ENCODE data around the gene DNM2.

DNM2 gene

GRCh38 chr19:10815969-10816644, 98.2 kb downstream of the DNM2 start:
- DNase-seq (ENCODE audit: low read depth): no peak

- DNase-seq (ENCODE audit: low read depth): no peak
Measured at GRCh38 chr19:10816691-10817090, 98.8 kb downstream of the DNM2 start.

DNA sequence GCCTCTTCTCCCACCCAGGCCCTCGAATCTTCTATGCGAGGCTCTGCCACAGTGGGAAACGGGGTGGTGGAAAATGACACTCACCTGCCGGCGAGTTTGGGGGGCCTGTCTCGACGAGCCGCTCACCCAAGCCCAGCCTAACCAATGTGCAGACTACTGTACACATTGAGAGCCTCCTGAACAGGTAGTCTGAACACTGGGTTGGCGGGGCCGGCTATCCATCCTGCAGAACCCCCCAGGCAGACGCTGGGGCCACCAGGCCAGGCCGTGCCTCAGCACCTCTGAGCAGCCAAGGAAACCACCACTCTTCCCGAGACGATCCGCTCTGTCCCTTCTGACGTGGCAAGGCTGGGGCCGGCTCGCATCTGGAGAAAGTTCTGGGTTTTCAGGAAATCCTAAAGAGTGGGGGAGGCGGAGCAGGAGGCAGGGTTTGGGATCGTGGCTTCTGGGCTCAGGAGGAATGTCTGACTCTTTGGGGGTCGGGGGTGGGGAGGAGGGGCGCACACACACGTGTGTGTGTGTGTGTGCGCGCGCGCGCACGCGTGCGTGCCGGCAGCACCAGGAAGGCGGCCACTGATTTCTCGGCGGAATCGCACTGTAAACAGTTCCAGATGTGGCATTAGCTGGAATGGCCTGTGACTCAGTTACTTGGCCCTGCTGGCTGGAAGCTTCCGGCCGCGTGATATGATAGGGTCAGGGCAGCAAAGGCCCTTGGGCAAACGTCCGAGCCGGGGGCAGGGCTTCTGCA, 99.6 kb downstream of the DNM2 start:
- DNase-seq (ENCODE audit: low read depth): no peak

DNA sequence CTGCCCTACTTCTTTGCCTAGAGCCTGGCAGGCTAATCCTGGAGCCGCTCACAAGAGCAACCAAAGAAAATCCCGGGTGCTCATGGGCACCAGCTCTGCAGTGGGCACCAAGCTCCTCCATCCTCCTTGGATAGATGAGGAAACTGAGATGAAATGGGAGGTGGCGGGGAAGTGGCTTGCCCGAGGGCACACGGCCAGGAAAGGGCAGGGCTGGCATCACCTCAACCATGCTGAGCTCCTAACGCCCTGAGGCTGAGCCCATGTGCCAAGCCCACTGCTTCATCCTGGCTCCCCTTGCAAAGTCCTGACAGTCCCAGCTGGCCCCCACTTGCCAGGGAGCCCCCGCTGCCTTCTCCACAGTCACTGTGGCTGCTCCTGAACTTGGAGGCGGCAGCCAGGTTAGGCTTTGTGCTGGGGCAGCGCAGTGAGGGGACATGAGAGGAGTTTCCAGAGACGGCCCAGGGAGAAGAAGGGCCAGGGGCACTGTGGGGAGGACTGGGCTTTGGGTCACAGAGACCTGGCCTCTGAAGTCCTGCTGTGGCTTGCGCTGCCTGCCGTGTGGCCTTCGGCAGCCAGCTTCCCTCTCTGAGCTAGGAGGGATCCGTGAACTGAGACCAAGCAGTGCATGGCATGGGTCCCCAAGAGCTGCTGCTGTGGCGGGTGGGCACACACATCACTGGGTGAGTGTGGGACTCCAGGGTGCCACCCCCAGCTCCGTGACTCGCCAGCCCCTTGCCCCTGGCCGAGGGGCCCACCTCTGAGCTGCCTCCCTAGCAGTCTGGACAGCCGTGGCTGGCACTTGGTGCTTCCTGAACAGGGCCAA, 100.6 kb downstream of the DNM2 start:
- no peak for DNase-seq (ENCODE audit: low read depth)

DNA sequence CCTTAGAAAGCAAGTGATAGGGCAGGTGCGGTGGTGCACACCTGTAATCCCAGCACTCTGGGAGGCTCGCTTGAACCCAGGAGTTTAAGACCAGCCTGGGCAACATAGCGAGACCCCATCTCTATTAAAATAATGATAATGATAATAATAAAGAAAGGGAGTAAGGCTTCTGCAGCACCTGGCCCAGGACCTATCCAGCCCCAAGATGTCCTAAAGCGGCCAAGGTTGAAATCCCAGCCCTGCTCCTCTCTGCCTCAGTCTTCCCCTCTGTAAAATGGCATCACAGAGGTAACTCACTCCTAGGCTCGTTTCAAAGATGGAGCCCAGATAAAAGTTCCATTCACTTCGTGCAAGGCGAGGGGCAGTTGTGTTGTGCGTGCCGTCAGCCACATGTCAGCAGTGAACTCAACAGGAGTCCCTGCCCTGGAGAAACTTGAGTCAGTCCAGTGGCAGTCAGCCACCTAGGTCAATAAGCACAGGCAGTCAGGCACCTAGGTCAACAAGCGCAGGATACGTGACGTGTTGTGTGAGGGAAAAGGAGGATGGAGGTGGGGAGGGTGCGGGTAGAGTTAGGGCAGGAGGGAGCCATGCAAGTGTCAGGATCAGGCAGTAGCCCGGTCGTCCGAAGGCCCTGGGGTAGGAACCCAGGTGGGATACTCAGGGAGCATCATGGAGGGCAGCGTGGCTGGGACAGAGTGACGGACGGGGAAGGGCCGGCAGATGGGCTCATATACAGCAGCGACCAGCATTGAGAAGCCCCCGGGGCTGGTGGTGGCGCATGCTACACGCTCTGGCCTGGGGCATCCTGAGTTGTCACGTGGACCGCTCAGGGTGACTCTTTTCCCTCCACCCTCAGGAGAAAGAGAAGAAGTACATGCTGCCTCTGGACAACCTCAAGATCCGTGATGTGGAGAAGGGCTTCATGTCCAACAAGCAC, 101.5 kb downstream of the DNM2 start:
- no peak for DNase-seq (ENCODE audit: low read depth)

DNA sequence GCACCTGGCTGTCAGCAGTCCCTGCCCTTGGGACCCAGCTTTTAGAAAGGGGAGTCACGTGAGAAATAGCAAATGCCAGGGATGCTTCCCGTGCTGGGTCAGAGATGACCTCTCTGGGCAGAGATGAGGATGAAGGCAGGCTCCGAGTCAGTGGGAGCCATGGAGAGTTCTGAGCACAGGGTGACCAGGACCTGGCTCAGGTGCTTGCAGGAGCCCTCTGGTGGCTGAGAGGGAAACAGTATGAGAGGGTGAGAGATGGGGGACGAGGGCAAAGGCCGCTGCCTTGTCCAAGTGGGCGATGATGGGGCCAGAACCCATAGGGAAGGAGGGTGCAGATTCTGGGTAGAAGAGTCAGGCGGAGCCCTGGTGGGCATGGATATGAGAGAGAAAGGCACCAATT, 102.3 kb downstream of the DNM2 start:
- DNase-seq (ENCODE audit: low read depth): no peak

GRCh38 chr19:10823690-10824089, 105.8 kb downstream of the DNM2 start:
- DNase-seq (ENCODE audit: low read depth): no peak

DNA sequence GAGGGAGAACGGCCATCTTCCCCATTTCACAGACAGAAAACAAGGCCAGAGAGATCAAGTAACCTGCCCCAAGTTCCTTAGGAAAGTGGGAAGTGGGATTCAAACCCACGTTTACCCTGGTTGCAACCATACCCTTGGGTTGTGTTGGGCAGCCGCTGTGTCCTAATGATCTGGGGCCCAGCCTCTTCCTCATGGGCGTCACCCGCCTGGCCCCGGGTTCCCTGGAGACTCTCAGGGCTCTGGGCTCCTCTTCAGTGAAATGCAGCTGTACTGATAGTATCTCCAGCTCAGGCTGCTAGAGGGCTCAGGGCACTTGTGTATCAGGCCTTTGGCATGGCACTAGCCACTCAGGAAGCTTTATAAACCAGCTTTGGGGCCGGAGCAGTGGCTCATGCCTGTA, 108.4 kb downstream of the DNM2 start:
- no peak for DNase-seq (ENCODE audit: low read depth)

DNA sequence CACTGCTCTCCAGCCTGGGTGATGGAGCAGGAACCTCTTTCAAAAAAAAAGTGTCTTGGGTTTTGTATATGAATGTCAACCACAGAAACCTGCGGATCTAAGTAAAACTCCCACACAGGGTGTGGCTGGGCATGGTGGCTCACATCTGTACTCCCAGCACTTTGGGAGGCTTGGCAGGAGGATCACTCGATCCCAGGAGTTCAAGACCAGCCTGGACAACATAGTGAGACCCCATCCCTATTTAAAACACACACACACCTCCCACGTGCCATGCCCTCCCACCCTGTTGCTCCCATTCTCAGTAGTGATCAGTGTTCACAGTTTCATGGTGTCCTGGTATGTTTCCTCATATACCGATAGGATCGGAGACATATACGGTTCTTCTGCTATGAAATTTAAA, 109.0 kb downstream of the DNM2 start:
- no peak for DNase-seq (ENCODE audit: low read depth)

DNA sequence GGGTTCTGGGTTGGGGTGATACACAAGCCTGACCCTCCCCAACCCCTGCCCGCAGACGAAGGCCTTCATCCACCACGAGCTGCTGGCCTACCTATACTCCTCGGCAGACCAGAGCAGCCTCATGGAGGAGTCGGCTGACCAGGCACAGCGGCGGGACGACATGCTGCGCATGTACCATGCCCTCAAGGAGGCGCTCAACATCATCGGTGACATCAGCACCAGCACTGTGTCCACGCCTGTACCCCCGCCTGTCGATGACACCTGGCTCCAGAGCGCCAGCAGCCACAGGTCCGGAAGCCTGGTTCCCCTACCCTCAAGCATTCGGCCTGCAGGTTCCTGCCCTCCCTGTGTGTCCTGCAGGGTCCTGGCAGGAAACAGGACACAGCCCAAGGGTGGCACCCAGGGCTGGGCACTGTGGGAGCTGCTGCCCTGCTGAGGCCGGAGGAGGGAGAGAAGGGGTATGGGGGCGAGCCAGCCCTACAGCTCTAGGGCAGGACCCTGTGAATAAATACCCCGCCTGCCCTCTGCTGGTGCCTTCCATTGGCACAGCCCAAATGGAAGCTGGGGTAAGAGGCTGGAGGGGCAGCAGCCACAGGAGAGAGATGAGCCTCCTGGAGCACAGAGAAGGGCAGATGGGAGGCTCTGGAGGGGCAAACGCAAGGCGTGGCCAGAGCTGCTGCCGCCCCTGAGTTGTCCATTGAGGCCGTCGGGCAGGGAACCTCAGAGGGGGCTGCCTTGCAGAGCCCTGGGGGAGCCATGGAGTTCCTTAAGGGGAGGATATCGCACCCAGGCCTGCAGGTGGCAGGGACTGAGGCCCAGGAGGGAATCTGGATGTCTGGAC, 111.3 kb downstream of the DNM2 start:
- DNase-seq (ENCODE audit: low read depth): no peak

DNA sequence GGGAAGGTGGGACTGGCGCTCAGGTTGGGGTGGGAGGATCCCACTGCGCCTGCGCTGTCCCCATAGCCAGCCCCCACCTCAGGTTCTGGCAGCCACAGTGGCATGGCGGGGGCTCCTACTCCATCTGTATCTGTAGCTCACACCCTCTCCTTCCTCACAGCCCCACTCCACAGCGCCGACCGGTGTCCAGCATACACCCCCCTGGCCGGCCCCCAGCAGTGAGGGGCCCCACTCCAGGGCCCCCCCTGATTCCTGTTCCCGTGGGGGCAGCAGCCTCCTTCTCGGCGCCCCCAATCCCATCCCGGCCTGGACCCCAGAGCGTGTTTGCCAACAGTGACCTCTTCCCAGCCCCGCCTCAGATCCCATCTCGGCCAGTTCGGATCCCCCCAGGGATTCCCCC, 112.1 kb downstream of the DNM2 start:
- no peak for DNase-seq (ENCODE audit: low read depth)

- DNase-seq (ENCODE audit: low read depth): no peak
Measured at GRCh38 chr19:10830370-10830769, 112.5 kb downstream of the DNM2 start.

DNA sequence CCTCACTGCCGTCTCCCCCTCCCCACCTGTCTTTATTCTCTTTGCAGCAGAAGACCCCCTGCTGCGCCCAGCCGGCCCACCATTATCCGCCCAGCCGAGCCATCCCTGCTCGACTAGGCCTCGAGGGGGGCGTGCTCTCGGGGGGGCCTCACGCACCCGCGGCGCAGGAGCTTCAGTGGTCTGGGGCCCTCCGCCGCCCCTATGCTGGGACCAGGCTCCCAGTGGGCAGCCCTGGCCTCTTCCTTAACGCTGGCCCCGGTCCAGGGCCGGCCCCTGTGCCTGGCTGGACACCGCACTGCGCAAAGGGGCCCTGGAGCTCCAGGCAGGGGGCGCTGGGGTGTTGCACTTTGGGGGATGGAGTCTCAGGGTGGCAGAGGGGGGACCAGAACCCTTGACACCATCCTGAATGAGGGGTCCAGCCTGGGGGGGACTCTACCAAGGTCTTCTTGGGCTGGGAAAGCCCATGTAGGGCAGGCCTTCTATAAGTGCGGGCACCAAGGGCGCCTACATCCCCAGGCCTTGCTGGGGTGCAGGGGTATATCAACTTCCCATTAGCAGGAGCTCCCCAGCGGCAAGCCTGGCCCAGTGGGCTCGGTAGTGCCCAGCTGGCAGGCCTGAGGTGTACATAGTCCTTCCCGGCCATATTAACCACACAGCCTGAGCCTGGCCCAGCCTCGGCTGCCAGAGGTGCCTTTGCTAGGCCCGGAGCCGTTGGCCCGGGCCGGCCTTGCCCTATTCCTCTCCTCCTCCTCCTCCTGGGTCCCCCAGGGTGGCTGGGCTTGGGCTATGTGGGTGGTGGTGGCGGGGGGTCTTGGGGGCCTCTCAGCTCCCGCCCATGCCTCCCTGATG, 113.3 kb downstream of the DNM2 start:
- no peak for DNase-seq (ENCODE audit: low read depth)

DNA sequence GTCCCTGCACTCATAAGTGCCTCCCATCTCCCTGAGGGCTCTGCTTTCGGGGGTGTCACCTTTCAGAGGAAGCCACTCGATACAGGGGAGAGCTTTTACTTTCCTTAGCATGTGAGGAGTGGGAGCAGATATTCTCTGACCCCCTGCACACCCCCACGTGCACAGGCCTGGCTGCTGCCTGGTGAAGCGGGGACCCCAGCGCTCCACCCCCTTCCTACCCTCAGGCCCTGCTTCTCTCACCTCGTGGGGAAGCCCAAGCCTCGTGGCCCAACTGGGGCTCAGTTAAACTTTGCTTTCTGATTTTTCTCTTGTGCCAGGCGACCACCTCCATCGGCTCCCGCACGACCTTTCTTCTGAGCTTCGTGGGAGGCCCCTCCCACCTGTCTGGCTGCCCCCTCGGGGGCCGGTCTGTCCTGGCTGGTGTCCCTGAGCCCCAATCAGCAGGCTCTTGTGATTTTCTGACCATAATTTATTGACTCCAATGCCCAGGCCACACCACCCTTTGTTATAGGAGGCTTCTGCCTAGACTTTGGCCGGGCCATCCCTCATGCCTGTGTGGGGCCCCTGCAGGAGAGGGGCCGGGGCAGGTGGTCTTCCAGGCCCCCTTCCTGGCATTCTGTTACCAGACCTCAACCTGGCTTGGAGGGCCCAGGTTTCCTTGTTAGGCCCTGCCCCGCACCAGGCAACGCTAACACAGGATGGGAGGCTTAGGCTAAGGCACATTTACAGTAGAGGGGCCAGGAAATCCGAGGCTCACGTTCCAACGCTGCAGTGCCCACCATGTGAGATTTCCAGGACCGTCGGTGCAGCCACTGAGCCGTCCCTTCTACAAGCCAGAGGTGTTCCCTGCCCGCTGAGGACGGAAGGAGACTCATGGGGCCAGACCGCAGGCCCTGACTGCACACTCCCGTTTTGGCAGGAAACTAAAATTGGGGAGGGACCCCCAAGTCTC, 114.4 kb downstream of the DNM2 start:
- no peak for DNase-seq (ENCODE audit: low read depth)

DNA sequence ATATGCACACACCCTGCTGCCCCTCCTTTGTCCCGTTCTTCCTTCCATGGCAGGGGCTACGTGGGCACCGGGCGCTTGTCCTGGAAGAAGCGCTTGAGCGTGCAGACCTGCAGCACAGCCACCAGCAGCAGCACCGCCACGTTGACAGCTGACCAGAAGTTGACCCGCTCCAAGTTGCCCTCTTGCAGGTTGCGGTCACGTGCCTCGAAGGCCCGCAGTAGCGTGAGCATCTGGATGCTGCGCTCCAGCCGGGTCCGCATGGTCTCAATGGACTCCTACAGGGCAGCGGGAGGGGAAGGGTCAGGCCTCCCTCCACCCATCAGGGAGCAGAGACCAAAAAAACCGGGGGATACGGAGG, 115.0 kb downstream of the DNM2 start:
- no peak for DNase-seq (ENCODE audit: low read depth)

GRCh38 chr19:10835089-10835753, 117.3 kb downstream of the DNM2 start:
- no peak for DNase-seq (ENCODE audit: low read depth)

DNA sequence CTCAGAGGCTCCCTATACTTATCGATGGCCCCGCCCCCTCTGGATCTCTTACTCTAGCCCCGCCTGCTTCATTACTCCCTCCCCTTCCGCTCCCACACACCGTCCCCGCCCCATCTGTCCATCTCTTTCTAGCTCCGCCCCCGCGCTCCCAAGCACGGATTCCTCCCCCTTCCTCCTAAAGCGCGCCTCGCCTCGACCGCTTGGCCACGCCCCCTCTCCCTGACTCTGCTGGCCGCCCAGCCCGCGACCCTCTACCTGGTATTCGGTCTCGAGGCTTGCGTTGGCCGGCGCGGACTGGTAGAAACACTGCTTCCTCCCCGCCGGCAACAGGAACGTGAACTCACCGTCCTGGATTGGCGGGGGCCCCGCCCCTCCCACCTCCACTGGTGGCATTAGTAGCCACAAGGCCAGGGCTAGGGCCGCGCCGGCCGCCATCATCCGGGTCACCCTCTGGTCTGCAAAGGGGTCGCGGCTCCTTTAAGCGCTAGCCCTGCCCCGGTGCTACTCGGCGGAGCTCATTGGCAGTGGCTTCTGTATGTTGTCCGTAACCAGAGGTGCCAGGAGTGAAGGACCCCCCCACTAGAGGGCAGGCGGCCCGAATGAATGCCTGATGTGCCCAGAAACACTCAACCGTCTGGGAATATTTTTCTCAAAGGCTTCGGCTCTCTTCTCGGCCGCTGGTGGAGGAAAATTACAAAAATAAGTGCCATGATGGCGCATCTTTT, 118.0 kb downstream of the DNM2 start, which contains the start of gene TMED1:
Gene TMED1, minus strand, starts transcription at position 459 of the 725 bp plus-strand sequence. Its CDS starts 21 bp downstream, at position 438.
- DNase-seq (ENCODE audit: low read depth): peak; percentile 91
